ENCODE results near the gene ALDH3A2.

ALDH3A2 gene

GRCh38 chr17:19707728-19708221 is 59.2 kb downstream of the ALDH3A2 start:
- Histone ChIP-seq H3K9me3 (ENCODE audit: control insufficient read depth, insufficient read depth, low read length) (no peaks in the 10 kb centered on the region), H3K9ac (ENCODE audit: low read depth, low read length) (no peak overlapping the region), H3K4me1 (ENCODE audit: insufficient read depth, low read length) (peaks cover 15% of the 10 kb centered on the region), H3K36me3 (ENCODE audit: insufficient read depth, low read length) (no peaks in the 10 kb centered on the region)

GRCh38 chr17:19708431-19709175 is 60.1 kb downstream of the ALDH3A2 start:
- no peaks in the 10 kb centered on the region for H3K36me3 ChIP-seq (ENCODE audit: insufficient read depth, low read length)
- H3K9ac ChIP-seq (ENCODE audit: low read depth, low read length), result no peak overlapping the region
- H3K9me3 ChIP-seq (ENCODE audit: control insufficient read depth, insufficient read depth, low read length), result no peaks in the 10 kb centered on the region
- peaks cover 13% of the 10 kb centered on the region for H3K4me1 ChIP-seq (ENCODE audit: insufficient read depth, low read length)

GRCh38 chr17:19709841-19710240 is 61.3 kb downstream of the ALDH3A2 start:
- Histone ChIP-seq H3K36me3 (ENCODE audit: insufficient read depth, low read length) (no peaks in the 10 kb centered on the region), H3K9ac (ENCODE audit: low read depth, low read length) (no peak overlapping the region), H3K4me1 (ENCODE audit: insufficient read depth, low read length) (peaks cover 3% of the 10 kb centered on the region; the same call in 1 of the 2 replicates), H3K9me3 (ENCODE audit: control insufficient read depth, insufficient read depth, low read length) (no peaks in the 10 kb centered on the region)

GRCh38 chr17:19712436-19713004 is 64.0 kb downstream of the ALDH3A2 start:
- no peaks in the 10 kb centered on the region for H3K4me1 ChIP-seq (ENCODE audit: insufficient read depth, low read length)
- no peaks in the 10 kb centered on the region for H3K36me3 ChIP-seq (ENCODE audit: insufficient read depth, low read length)
- no peaks in the 10 kb centered on the region for H3K9me3 ChIP-seq (ENCODE audit: control insufficient read depth, insufficient read depth, low read length)
- no peak overlapping the region for H3K9ac ChIP-seq (ENCODE audit: low read depth, low read length)

GRCh38 chr17:19713462-19713861 is 64.9 kb downstream of the ALDH3A2 start:
- Histone ChIP-seq H3K36me3 (ENCODE audit: insufficient read depth, low read length) (no peaks in the 10 kb centered on the region), H3K9ac (ENCODE audit: low read depth, low read length) (no peak overlapping the region), H3K4me1 (ENCODE audit: insufficient read depth, low read length) (no peaks in the 10 kb centered on the region), H3K9me3 (ENCODE audit: control insufficient read depth, insufficient read depth, low read length) (no peaks in the 10 kb centered on the region)

- Histone ChIP-seq H3K4me1 (ENCODE audit: insufficient read depth, low read length) (no peaks in the 10 kb centered on the region), H3K9me3 (ENCODE audit: control insufficient read depth, insufficient read depth, low read length) (no peaks in the 10 kb centered on the region), H3K36me3 (ENCODE audit: insufficient read depth, low read length) (no peaks in the 10 kb centered on the region), H3K9ac (ENCODE audit: low read depth, low read length) (no peak overlapping the region)
These were observed 65.4 kb downstream of the ALDH3A2 start for GRCh38 chr17:19713901-19714361.

- H3K36me3 ChIP-seq (ENCODE audit: insufficient read depth, low read length), result no peaks in the 10 kb centered on the region
- H3K4me1 ChIP-seq (ENCODE audit: insufficient read depth, low read length), result no peaks in the 10 kb centered on the region
- no peak overlapping the region for H3K9ac ChIP-seq (ENCODE audit: low read depth, low read length)
- H3K9me3 ChIP-seq (ENCODE audit: control insufficient read depth, insufficient read depth, low read length), result no peaks in the 10 kb centered on the region
These were observed 66.2 kb downstream of the ALDH3A2 start for GRCh38 chr17:19714542-19715411.

GRCh38 chr17:19716108-19717030 is 67.8 kb downstream of the ALDH3A2 start, which contains the start of gene SLC47A2:
Gene SLC47A2 (minus strand): TSS chr17:19716584. CDS start chr17:19716555, 29 bp downstream.
- H3K9ac ChIP-seq (ENCODE audit: low read depth, low read length), result no peak within 1 kb of the TSS
- H3K9me3 ChIP-seq (ENCODE audit: control insufficient read depth, insufficient read depth, low read length), result no peaks in the 10 kb centered on the region
- H3K4me1 ChIP-seq (ENCODE audit: insufficient read depth, low read length), result no peaks in the 10 kb centered on the region
- H3K36me3 ChIP-seq (ENCODE audit: insufficient read depth, low read length), result no peaks in the 10 kb centered on the region

- Histone ChIP-seq H3K4me1 (ENCODE audit: insufficient read depth, low read length) (no peaks in the 10 kb centered on the region), H3K9ac (ENCODE audit: low read depth, low read length) (no peak overlapping the region), H3K9me3 (ENCODE audit: control insufficient read depth, insufficient read depth, low read length) (no peaks in the 10 kb centered on the region), H3K36me3 (ENCODE audit: insufficient read depth, low read length) (no peaks in the 10 kb centered on the region)
These were observed 68.4 kb downstream of the ALDH3A2 start for GRCh38 chr17:19717031-19717360.

- Histone ChIP-seq H3K9ac (ENCODE audit: low read depth, low read length) (no peak overlapping the region), H3K4me1 (ENCODE audit: insufficient read depth, low read length) (no peaks in the 10 kb centered on the region), H3K9me3 (ENCODE audit: control insufficient read depth, insufficient read depth, low read length) (no peaks in the 10 kb centered on the region), H3K36me3 (ENCODE audit: insufficient read depth, low read length) (no peaks in the 10 kb centered on the region)
These were observed 68.9 kb downstream of the ALDH3A2 start for GRCh38 chr17:19717411-19717908.

- Histone ChIP-seq H3K36me3 (ENCODE audit: insufficient read depth, low read length) (no peaks in the 10 kb centered on the region), H3K4me1 (ENCODE audit: insufficient read depth, low read length) (no peaks in the 10 kb centered on the region), H3K9me3 (ENCODE audit: control insufficient read depth, insufficient read depth, low read length) (no peaks in the 10 kb centered on the region), H3K9ac (ENCODE audit: low read depth, low read length) (no peak overlapping the region)
These were observed 69.6 kb downstream of the ALDH3A2 start for GRCh38 chr17:19718041-19718612.

- no peaks in the 10 kb centered on the region for H3K36me3 ChIP-seq (ENCODE audit: insufficient read depth, low read length)
- H3K4me1 ChIP-seq (ENCODE audit: insufficient read depth, low read length), result no peaks in the 10 kb centered on the region
- no peak overlapping the region for H3K9ac ChIP-seq (ENCODE audit: low read depth, low read length)
- H3K9me3 ChIP-seq (ENCODE audit: control insufficient read depth, insufficient read depth, low read length), result no peaks in the 10 kb centered on the region
These were observed 70.2 kb downstream of the ALDH3A2 start for GRCh38 chr17:19718613-19719354.
